Hematopoietic multipotent progenitor cell treated with erythropoietin and hydrocortisone succinate and interleukin-3 and kit ligand, for 6 days (in vitro differentiated cells): ENCODE data around the gene ATIC.

Experiments used
- DNase-seq: peaks from one replicate; pipeline ENCODE4 v3.0.0-alpha.2; 2015

Gene ATIC

GRCh38 chr2:215311625-215312396 is at the start of gene ATIC:
Gene ATIC (plus strand): TSS chr2:215312059. CDS start chr2:215312143, 84 bp downstream.
- DNase-seq: peak; percentile 97

GRCh38 chr2:215262303-215262702 is 49.6 kb upstream of the ATIC start:
- DNase-seq: no peak

GRCh38 chr2:215262741-215263362 is 49.0 kb upstream of the ATIC start:
- DNase-seq: no peak

- no peak for DNase-seq
Measured at GRCh38 chr2:215264374-215264773, 47.5 kb upstream of the ATIC start.

- peak; percentile 84 for DNase-seq
Measured at GRCh38 chr2:215269397-215270117, 42.3 kb upstream of the ATIC start.

- no peak for DNase-seq
Measured at GRCh38 chr2:215270118-215270451, 41.8 kb upstream of the ATIC start.

GRCh38 chr2:215271446-215271845 is 40.4 kb upstream of the ATIC start:
- DNase-seq: no peak

- no peak for DNase-seq
Measured at GRCh38 chr2:215272918-215273317, 38.9 kb upstream of the ATIC start.

GRCh38 chr2:215274829-215275228 is 37.0 kb upstream of the ATIC start:
- no peak for DNase-seq

GRCh38 chr2:215275824-215276223 is 36.0 kb upstream of the ATIC start:
- DNase-seq: no peak

- DNase-seq: no peak
Measured at GRCh38 chr2:215277944-215278343, 33.9 kb upstream of the ATIC start.

- no peak for DNase-seq
Measured at GRCh38 chr2:215280326-215280725, 31.5 kb upstream of the ATIC start.

GRCh38 chr2:215283221-215283620 is 28.6 kb upstream of the ATIC start:
- DNase-seq: peak; percentile 28

GRCh38 chr2:215286309-215286708 is 25.6 kb upstream of the ATIC start:
- no peak for DNase-seq

GRCh38 chr2:215288112-215288815 is 23.6 kb upstream of the ATIC start:
- peak; percentile 13 for DNase-seq

- DNase-seq: no peak
Measured at GRCh38 chr2:215290980-215291599, 20.8 kb upstream of the ATIC start.

- DNase-seq: no peak
Measured at GRCh38 chr2:215293879-215294278, 18.0 kb upstream of the ATIC start.

GRCh38 chr2:215299337-215299859 is 12.5 kb upstream of the ATIC start:
- DNase-seq: no peak

- no peak for DNase-seq
Measured at GRCh38 chr2:215301994-215302393, 9.9 kb upstream of the ATIC start.

- peak; percentile 51 for DNase-seq
Measured at GRCh38 chr2:215311259-215311624, 617 bp upstream of the ATIC start.

- no peak for DNase-seq
Measured at GRCh38 chr2:215313255-215313613, 1.4 kb downstream of the ATIC start.

- DNase-seq: no peak
Measured at GRCh38 chr2:215314896-215315295, 3.0 kb downstream of the ATIC start.

- no peak for DNase-seq
Measured at GRCh38 chr2:215315301-215315700, 3.4 kb downstream of the ATIC start.
